ENCODE measurements around the gene COL5A1.

COL5A1 gene

GRCh38 chr9:134717924-134718645 is 76.5 kb downstream of the COL5A1 start:
- no peak for DNase-seq (ENCODE audit: extremely low read depth, low read depth)
- TF ChIP-seq, protein P1, sequence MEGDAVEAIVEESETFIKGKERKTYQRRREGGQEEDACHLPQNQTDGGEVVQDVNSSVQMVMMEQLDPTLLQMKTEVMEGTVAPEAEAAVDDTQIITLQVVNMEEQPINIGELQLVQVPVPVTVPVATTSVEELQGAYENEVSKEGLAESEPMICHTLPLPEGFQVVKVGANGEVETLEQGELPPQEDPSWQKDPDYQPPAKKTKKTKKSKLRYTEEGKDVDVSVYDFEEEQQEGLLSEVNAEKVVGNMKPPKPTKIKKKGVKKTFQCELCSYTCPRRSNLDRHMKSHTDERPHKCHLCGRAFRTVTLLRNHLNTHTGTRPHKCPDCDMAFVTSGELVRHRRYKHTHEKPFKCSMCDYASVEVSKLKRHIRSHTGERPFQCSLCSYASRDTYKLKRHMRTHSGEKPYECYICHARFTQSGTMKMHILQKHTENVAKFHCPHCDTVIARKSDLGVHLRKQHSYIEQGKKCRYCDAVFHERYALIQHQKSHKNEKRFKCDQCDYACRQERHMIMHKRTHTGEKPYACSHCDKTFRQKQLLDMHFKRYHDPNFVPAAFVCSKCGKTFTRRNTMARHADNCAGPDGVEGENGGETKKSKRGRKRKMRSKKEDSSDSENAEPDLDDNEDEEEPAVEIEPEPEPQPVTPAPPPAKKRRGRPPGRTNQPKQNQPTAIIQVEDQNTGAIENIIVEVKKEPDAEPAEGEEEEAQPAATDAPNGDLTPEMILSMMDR (IDR thresholded peaks at IDR 0.05; ENCODE audit: low read depth, low read length) = no peak

- TF ChIP-seq, protein P1 (IDR thresholded peaks at IDR 0.05; ENCODE audit: low read depth, low read length) = no peak
- DNase-seq (ENCODE audit: extremely low read depth, low read depth) = no peak
These were observed 77.7 kb downstream of the COL5A1 start for GRCh38 chr9:134719331-134719730.

DNA sequence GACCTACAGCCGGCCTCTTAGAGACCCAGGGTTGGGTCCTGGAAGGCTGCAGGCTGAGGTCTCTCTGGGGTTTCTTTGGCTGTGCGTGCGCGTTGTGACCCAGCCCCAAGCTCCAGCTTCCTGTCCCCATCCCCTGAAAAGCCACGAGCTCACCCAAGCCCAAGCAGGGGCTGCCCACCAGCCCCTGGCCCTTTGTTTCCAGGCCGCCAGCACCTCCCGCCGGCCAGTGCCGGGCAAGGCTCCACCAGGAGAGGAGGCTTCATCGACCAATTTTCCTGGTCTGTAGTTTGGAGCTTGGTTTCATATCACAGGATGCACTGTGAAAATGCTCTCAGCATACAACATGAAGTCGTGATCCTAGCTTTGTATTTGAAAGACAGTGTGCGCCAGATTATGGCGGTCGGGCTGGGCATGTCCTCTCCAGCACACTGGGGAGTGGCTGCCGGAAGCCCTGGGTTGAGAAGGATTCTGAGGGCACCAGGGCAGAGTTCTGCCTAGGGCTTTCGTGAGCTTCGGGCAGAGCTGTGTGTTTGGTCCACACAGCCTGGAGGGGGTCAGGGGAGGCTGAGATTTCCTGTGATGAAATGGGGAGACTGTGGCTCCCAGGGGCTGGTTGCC is 78.6 kb downstream of the COL5A1 start:
- DNase-seq (ENCODE audit: extremely low read depth, low read depth) = no peak
- TF ChIP-seq, protein P1 (IDR thresholded peaks at IDR 0.05; ENCODE audit: low read depth, low read length) = no peak

DNA sequence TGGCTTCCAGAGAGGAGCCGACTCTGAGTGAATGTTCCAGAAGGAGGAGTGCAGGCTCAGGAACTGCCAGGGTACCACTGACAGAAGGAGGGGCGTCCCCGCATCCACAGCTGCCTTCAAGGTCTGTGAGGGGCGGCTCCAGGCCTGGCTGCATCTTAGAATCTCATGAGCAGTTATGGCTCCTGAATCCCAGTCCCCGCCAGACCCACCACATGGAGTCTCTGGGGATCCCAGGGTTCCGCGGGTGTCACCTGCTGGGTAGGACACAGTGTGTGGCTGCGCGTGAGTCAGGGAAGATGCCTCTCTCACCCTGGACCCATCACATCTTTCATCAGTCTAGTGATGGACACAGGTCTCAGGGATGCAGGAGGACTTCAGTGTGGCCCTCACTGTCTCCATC is 79.2 kb downstream of the COL5A1 start:
- no peak for DNase-seq (ENCODE audit: extremely low read depth, low read depth)
- TF ChIP-seq, protein P1 (IDR thresholded peaks at IDR 0.05; ENCODE audit: low read depth, low read length) = no peak

GRCh38 chr9:134721344-134721743 is 79.7 kb downstream of the COL5A1 start:
- DNase-seq (ENCODE audit: extremely low read depth, low read depth) = no peak
- TF ChIP-seq, protein P1 (IDR thresholded peaks at IDR 0.05; ENCODE audit: low read depth, low read length) = no peak

DNA sequence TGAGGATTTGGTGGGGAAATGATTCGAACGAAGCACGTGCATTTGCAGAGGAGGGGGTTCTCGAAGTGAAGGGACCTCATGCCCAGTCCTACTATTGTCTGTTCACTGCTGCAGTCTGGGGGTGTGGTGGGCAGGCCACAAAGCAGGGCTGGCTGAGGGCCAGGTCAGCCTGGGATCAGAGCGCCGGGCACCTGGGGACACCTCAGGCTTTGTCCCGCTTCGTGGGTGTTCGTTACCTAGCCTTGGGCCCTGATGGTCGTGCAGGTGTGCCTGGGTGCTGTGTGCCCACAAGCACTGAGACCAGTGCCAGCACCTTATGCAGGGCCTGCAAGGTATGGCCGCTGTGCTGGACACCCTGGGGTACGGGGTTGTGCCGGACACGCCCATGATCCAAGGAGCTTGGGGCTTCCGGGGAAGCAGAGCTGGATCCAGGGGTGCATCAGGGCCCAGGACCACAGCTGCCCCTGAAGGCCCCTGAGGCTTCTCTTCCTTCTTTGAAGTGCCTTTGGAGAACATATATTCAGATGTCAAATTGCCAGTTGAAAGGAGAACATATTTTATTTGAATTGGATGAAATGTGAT is 80.6 kb downstream of the COL5A1 start:
- TF ChIP-seq, protein P1 (IDR thresholded peaks at IDR 0.05; ENCODE audit: low read depth, low read length) = no peak
- no peak for DNase-seq (ENCODE audit: extremely low read depth, low read depth)

DNA sequence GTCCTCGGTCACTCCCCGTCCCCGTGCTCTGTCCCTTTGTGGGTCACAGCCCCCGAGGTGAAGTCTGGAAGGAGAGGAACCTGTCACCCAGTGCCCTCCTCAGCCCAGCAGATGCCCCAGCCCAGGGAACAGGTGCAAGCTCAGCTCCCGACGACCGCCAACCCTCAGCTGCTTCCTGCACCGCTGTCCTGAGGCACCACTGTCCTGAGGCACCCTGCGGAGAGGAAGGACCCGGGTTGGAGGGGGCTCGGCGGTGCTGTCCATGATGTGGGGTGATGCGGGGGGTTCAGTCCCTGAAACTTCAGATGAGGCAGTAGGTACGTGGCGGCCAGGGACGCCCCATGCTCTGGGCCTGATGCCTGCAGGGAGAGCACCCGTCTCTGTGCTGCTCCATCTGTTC is 81.4 kb downstream of the COL5A1 start:
- no peak for DNase-seq (ENCODE audit: extremely low read depth, low read depth)
- TF ChIP-seq, protein P1 (IDR thresholded peaks at IDR 0.05; ENCODE audit: low read depth, low read length) = no peak

Data from AG09319 (cell line).